ENCODE measurements around the gene CCND2.

DNA sequence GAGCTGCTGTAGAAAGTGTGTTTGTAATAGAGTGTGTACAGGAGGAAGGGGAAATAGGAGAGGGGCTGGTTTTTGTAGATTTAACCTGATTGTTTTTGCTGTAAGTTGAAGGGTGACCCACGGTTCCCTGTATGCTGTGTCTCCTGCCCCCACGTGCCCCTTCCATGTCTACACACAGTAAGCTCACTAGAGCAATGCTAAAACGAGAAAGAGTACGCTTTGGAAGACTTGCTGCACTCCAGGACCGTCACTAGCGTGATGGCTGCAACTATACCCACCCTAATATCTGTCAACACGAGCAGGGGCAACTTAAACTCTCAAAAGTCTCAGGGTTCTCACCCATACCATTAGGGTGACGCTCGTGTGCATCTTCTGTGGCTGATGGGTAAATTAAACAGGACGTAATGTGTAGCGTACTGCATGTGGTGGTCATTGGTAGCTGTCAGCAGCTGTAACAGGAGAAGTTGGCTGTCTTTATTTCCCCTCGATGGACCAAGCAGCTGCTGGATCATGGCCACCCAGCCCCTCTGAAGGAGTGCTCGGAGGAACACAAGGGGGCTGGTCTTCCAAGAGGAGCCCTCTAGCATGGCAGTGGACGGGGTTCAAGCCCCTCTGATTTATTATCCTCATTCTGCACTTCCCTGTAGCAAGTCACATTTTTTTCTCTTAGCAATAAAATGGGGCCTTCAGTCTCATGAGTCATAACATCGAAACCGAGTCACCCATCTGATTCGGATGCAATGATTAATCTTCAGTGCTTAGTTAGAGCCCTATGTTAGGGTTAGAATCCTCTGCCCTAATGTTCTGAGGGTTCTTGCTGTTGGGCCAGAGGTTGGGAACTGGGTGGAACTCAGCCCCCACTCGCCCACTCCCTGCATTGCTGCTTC, 14.0 kb downstream of the CCND2 start:
- TF ChIP-seq KLF10 (tag by site-specific recombination; IDR thresholded peaks at IDR 0.05) (no peak), ZBTB1 (tag by site-specific recombination; IDR thresholded peaks at IDR 0.05) (no peak), ZNF621 (tag by site-specific recombination; IDR thresholded peaks at IDR 0.05) (no peak), YY1 (tag by site-specific recombination; IDR thresholded peaks at IDR 0.05) (no peak), ZNF426 (tag by site-specific recombination; IDR thresholded peaks at IDR 0.05) (no peak), RBAK (tag by site-specific recombination; IDR thresholded peaks at IDR 0.05) (no peak), ZNF311 (tag by site-specific recombination; IDR thresholded peaks at IDR 0.05; ENCODE audit: borderline replicate concordance) (no peak), ZNF202 (tag by site-specific recombination; IDR thresholded peaks at IDR 0.05; ENCODE audit: borderline replicate concordance) (no peak)
- TF ChIP-seq, protein P1, sequence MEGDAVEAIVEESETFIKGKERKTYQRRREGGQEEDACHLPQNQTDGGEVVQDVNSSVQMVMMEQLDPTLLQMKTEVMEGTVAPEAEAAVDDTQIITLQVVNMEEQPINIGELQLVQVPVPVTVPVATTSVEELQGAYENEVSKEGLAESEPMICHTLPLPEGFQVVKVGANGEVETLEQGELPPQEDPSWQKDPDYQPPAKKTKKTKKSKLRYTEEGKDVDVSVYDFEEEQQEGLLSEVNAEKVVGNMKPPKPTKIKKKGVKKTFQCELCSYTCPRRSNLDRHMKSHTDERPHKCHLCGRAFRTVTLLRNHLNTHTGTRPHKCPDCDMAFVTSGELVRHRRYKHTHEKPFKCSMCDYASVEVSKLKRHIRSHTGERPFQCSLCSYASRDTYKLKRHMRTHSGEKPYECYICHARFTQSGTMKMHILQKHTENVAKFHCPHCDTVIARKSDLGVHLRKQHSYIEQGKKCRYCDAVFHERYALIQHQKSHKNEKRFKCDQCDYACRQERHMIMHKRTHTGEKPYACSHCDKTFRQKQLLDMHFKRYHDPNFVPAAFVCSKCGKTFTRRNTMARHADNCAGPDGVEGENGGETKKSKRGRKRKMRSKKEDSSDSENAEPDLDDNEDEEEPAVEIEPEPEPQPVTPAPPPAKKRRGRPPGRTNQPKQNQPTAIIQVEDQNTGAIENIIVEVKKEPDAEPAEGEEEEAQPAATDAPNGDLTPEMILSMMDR (tag by site-specific recombination; IDR thresholded peaks at IDR 0.05): no peak

All from HEK293 (cell line).